ENCODE data around the gene TMEM61.

DNA sequence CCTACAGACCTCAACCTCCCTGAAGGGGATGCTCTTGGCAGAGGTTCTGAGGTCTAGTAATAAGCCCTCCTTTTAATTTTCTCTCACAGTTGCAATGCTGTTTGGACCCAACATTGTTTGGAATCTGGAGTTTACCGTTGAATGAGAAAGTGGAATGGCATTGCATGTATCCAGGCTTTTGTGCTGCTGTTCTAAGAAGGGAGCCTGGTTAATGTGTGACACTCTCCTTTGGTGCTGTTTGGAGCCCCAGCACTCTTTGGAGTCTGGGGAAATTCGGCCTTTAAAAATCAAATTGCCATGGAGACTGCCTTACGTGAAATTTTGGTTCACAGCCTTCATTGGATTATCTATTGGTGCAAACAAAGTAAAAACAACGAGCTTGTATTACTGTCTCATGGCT is 23.7 kb upstream of the TMEM61 start:
- TF ChIP-seq, protein P1, sequence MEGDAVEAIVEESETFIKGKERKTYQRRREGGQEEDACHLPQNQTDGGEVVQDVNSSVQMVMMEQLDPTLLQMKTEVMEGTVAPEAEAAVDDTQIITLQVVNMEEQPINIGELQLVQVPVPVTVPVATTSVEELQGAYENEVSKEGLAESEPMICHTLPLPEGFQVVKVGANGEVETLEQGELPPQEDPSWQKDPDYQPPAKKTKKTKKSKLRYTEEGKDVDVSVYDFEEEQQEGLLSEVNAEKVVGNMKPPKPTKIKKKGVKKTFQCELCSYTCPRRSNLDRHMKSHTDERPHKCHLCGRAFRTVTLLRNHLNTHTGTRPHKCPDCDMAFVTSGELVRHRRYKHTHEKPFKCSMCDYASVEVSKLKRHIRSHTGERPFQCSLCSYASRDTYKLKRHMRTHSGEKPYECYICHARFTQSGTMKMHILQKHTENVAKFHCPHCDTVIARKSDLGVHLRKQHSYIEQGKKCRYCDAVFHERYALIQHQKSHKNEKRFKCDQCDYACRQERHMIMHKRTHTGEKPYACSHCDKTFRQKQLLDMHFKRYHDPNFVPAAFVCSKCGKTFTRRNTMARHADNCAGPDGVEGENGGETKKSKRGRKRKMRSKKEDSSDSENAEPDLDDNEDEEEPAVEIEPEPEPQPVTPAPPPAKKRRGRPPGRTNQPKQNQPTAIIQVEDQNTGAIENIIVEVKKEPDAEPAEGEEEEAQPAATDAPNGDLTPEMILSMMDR (IDR thresholded peaks at IDR 0.05), result no peak
- TF ChIP-seq POLR2A (IDR thresholded peaks at IDR 0.05), result no peak
